ENCODE results near the gene LYSMD2. TPM values are rescaled to one million over a fixed set of nuclear protein-coding genes. Genes with fewer than 3 reads are reported as not detected.

The LYSMD2 gene
- total RNA-seq, 3 donors from 2014 or later: 3.8 to 12.8 (median 7.3) TPM

DNA sequence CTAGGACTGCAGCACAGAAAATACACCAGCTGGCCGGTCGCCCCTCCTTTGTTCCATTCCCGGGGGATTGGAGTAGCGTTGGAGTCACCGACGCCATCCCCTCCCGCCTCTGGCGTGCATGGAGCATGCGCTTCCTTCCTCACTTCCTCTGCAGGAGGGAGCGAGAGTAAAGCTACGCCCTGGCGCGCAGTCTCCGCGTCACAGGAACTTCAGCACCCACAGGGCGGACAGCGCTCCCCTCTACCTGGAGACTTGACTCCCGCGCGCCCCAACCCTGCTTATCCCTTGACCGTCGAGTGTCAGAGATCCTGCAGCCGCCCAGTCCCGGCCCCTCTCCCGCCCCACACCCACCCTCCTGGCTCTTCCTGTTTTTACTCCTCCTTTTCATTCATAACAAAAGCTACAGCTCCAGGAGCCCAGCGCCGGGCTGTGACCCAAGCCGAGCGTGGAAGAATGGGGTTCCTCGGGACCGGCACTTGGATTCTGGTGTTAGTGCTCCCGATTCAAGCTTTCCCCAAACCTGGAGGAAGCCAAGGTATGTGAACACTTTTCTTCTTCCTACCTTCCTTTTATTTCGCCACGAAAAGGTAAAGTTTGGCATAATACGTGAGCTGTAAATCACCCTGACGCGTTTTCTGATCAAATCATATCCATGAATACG, 56.0 kb downstream of the LYSMD2 start, which contains the start of gene SCG3:
Gene SCG3 (plus strand): TSS at position 201 of the 661 bp plus-strand sequence. CDS start 253 bp downstream, at position 454.
- H3K4me1 ChIP-seq (ENCODE audit: low read depth): no peaks in the 10 kb centered on the region
- peak; percentile 100 for ATAC-seq
- H3K36me3 ChIP-seq (ENCODE audit: low read depth): no peaks in the 10 kb centered on the region
- DNase-seq: peak; percentile 78 to 94 (median 88)
- TF ChIP-seq, protein P1, sequence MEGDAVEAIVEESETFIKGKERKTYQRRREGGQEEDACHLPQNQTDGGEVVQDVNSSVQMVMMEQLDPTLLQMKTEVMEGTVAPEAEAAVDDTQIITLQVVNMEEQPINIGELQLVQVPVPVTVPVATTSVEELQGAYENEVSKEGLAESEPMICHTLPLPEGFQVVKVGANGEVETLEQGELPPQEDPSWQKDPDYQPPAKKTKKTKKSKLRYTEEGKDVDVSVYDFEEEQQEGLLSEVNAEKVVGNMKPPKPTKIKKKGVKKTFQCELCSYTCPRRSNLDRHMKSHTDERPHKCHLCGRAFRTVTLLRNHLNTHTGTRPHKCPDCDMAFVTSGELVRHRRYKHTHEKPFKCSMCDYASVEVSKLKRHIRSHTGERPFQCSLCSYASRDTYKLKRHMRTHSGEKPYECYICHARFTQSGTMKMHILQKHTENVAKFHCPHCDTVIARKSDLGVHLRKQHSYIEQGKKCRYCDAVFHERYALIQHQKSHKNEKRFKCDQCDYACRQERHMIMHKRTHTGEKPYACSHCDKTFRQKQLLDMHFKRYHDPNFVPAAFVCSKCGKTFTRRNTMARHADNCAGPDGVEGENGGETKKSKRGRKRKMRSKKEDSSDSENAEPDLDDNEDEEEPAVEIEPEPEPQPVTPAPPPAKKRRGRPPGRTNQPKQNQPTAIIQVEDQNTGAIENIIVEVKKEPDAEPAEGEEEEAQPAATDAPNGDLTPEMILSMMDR (IDR thresholded peaks at IDR 0.05): no peak
- no peak within 1 kb of the TSS for H3K4me3 ChIP-seq
- H3K9me3 ChIP-seq: no peaks in the 10 kb centered on the region
- intact Hi-C loops (cut with DNase I, micrococcal nuclease): no loop called here

DNA sequence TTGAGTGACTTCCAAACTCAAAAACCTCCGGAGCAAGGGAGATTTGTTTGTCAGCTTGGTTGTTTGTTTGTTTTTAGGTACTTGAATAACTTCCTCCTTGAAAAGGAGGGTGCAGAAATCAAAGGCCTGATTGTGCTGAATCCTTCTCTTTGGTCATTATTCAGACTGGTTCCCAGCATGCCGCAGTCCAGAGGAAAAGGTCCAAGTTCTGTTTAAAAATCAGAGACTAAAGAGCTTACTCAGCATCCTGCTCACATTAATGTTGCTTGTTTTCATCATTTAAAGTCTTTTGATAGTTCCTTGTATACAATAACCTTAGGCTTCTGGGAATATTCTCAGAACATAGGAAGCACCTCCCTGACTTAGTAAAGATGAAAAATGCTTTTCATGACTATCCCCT, 57.1 kb downstream of the LYSMD2 start:
- TF ChIP-seq, protein P1 (IDR thresholded peaks at IDR 0.05): no peak
- no peaks in the 10 kb centered on the region for H3K9me3 ChIP-seq
- H3K4me1 ChIP-seq (ENCODE audit: low read depth): no peaks in the 10 kb centered on the region
- DNase-seq (no peak), ATAC-seq (no peak)
- no peaks in the 10 kb centered on the region for H3K36me3 ChIP-seq (ENCODE audit: low read depth)
- H3K4me3 ChIP-seq: no peak overlapping the region
- intact Hi-C loops (cut with DNase I, micrococcal nuclease): no loop called here

DNA sequence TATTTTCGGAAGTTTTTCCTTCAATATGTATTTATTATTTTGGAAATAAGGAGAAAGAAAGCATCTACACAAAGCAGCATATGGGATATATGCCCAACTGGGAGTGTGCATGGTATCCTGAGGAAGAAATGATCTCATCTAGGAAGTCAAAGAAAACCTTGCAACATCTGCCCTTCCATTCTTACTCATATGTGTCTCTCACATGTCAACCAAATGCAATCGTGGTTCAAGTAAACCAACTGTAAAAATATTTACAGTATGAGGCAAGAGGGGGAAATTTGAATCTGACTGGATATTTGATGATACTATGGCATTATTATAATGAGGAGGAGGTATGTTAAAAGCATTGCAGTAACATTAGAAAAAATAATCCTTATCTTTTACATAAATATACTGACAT, 59.4 kb downstream of the LYSMD2 start:
- H3K4me1 ChIP-seq (ENCODE audit: low read depth): no peaks in the 10 kb centered on the region
- ATAC-seq (no peak), DNase-seq (no peak)
- no peaks in the 10 kb centered on the region for H3K36me3 ChIP-seq (ENCODE audit: low read depth)
- TF ChIP-seq, protein P1 (IDR thresholded peaks at IDR 0.05): no peak
- intact Hi-C loops (cut with DNase I, micrococcal nuclease): no loop called here
- no peaks in the 10 kb centered on the region for H3K9me3 ChIP-seq
- no peak overlapping the region for H3K4me3 ChIP-seq

DNA sequence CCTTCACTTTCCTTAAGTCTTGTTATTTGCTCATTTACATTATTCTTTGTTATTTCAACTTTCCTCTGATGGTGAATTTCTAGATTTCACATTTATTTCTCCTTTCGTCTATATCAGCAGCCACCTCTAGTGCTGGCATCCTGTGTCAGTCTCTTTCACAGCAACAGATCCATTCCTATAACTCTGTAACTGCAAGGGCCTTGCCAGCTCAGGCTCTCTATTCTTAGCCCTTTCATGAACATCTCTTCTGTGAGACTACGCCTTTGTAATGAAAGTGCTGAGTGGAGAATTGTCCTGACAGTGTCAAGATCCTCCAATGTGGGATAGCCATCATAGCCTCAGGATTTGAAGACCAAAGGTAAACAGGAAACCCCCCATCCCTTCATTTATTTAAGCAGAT, 60.0 kb downstream of the LYSMD2 start:
- TF ChIP-seq, protein P1 (IDR thresholded peaks at IDR 0.05): no peak
- intact Hi-C loops (cut with DNase I, micrococcal nuclease): no loop called here
- Histone ChIP-seq H3K36me3 (ENCODE audit: low read depth) (no peaks in the 10 kb centered on the region), H3K4me3 (no peak overlapping the region), H3K9me3 (no peaks in the 10 kb centered on the region), H3K4me1 (ENCODE audit: low read depth) (no peaks in the 10 kb centered on the region)
- ATAC-seq (no peak), DNase-seq (no peak)

DNA sequence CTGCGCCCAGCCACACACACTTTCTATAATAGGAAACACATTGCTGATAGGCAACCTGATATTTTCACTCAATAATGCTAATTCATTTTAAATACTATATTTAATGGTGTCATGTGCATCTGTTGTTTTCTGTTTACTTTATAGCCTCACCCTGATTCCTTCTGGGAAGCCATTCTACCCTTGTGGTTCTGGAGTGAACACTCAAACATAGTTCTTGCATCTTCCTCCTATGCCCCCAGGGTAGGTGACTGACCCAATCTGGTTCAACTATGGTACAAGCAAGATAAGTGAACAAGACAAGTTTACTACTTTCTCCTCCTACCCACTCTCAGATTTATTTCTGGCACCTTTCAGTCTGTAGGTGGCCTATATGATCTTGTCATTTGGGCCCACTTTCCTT, 60.4 kb downstream of the LYSMD2 start:
- TF ChIP-seq, protein P1 (IDR thresholded peaks at IDR 0.05): no peak
- Histone ChIP-seq H3K9me3 (no peaks in the 10 kb centered on the region), H3K36me3 (ENCODE audit: low read depth) (no peaks in the 10 kb centered on the region), H3K4me3 (no peak overlapping the region), H3K4me1 (ENCODE audit: low read depth) (no peaks in the 10 kb centered on the region)
- ATAC-seq (no peak), DNase-seq (no peak)
- intact Hi-C loops (cut with DNase I, micrococcal nuclease): no loop called here
